Measurements from ENCODE around the gene DAZL.

GRCh38 chr3:16614033-16615031, 9.1 kb upstream of the DAZL start:
- TF ChIP-seq CTCF (conservative IDR thresholded peaks at IDR 0.05) (no peak), EZH2 (IDR thresholded peaks at IDR 0.05; ENCODE audit: low read depth) (no peak)

Data from PC-9 (cell line).